Central memory CD8-positive, alpha-beta T cell (primary cell): ENCODE measurements around the gene OR2T35.
"Not testable (repeated sequence)": the region's sequence is repeated elsewhere in the genome, so short reads cannot be mapped to it uniquely, and the experiment has no call there.

ENCODE experiments used
- ATAC-seq: fragments of 150-1000 bp; cut with Tn5 transposase; replicated peaks from 2 replicates; pipeline ENCODE4 v1.10.0; 2022; ENCODE audit warnings: mild to moderate bottlenecking, moderate FRiP score, moderate number of reproducible peaks; ENCODE audit not compliant: poor library complexity, severe bottlenecking; ENCODE audit errors: extremely low read depth
- DNase-seq, 2 donors: peaks; one replicate each; pipeline ENCODE4 v3.0.0; 2021; ENCODE audit warnings: low spot score in 2 of 2
- H3K27ac Mint-ChIP-seq: one replicate; pipeline ENCODE4 v1.8.0; 2022; ENCODE audit warnings: low read depth, mild to moderate bottlenecking, moderate library complexity, mixed read lengths
- H3K27me3 Mint-ChIP-seq: one replicate; pipeline ENCODE4 v1.8.0; 2022; ENCODE audit warnings: mixed read lengths
- H3K36me3 Mint-ChIP-seq: one replicate; pipeline ENCODE4 v1.8.0; 2022; ENCODE audit warnings: mild to moderate bottlenecking, moderate library complexity, mixed read lengths; ENCODE audit not compliant: insufficient read depth
- H3K4me1 Mint-ChIP-seq: one replicate; pipeline ENCODE4 v1.8.0; 2022; ENCODE audit warnings: mixed read lengths
- H3K4me3 Mint-ChIP-seq: one replicate; pipeline ENCODE4 v1.8.0; 2022; ENCODE audit warnings: mild to moderate bottlenecking, moderate library complexity, mixed read lengths
- H3K9me3 Mint-ChIP-seq: one replicate; pipeline ENCODE4 v1.8.0; 2022; ENCODE audit warnings: mixed read lengths

The OR2T35 gene

GRCh38 chr1:248641583-248641982 is 3.5 kb downstream of the OR2T35 start:
- H3K9me3 Mint-ChIP-seq, DNase-seq, H3K27me3 Mint-ChIP-seq, H3K4me3 Mint-ChIP-seq, ATAC-seq, H3K27ac Mint-ChIP-seq, H3K36me3 Mint-ChIP-seq, H3K4me1 Mint-ChIP-seq: not testable (repeated sequence)

DNA sequence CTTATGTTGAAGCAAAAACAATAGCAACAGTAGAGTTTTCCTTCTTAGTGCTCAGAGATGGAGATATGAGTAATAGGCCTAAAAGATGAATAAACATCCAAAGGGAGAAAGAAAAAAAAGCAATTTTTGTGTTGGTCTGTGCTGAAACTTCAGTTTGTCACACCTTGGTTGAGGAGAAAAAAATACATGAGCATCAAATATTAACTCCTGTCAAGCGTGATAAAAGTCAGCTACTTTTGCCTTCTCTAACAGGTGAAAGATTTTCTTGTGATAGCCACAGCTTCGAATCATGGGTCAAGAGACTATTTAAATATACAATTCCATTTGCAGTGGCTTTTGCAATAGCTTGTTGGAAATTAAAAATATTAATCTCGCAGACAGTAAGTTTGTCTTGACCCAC is 4.2 kb downstream of the OR2T35 start:
- not testable (repeated sequence) for H3K27me3 Mint-ChIP-seq, H3K4me1 Mint-ChIP-seq, H3K4me3 Mint-ChIP-seq, H3K36me3 Mint-ChIP-seq, ATAC-seq, H3K27ac Mint-ChIP-seq, DNase-seq, H3K9me3 Mint-ChIP-seq

DNA sequence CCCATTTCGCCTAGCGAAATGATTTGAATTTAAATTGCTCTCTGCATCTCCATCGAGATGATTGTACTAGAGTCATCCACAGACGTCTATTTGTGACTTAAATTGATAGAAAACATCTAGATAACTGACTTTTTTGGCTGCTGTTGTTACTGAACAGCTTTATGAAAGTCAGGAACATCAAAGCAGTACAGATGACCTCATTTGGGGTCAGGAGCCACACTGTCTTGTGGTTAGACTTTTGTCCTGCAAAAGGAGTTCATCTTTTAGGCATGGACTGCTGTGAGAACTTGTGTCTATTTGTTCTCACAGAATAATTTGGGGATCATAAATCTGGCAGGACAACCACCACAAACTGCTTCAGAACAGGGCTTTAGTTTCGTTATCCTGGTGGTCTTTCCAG is 5.4 kb downstream of the OR2T35 start:
- not testable (repeated sequence) for DNase-seq, H3K27ac Mint-ChIP-seq, ATAC-seq, H3K9me3 Mint-ChIP-seq, H3K4me1 Mint-ChIP-seq, H3K36me3 Mint-ChIP-seq, H3K4me3 Mint-ChIP-seq, H3K27me3 Mint-ChIP-seq

- DNase-seq, H3K4me1 Mint-ChIP-seq, H3K36me3 Mint-ChIP-seq, ATAC-seq, H3K9me3 Mint-ChIP-seq, H3K27me3 Mint-ChIP-seq, H3K27ac Mint-ChIP-seq, H3K4me3 Mint-ChIP-seq: not testable (repeated sequence)
These were observed 8.5 kb downstream of the OR2T35 start for GRCh38 chr1:248636612-248637011.

DNA sequence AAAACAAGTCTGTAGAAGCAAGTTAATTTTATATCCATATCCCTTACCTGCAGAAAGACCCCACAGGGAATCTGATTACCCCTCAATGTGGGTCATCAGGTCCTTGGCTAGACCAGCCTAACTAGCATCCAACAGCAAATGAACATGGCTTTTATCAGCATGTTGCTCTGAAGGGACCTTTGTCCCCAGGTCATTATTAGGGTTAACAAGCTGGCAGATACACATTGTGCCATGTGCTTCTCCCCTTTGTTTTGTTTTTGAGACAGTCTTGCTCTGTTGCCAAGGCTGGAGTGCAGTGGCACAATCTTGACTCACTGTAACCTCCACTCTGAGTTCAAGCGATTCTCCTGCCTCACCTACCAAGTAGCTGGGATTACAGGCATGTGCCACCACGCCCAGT is 10.1 kb downstream of the OR2T35 start, which contains the start of gene OR2T11:
Gene OR2T11, minus strand, starts transcription at position 101 of the 400 bp plus-strand sequence. CDS start 7,963 bp downstream, outside the sequence.
- H3K27me3 Mint-ChIP-seq = peaks cover 12% of the 10 kb centered on the region
- not testable (repeated sequence) for H3K27ac Mint-ChIP-seq, ATAC-seq, H3K9me3 Mint-ChIP-seq, H3K4me3 Mint-ChIP-seq, DNase-seq, H3K4me1 Mint-ChIP-seq, H3K36me3 Mint-ChIP-seq

DNA sequence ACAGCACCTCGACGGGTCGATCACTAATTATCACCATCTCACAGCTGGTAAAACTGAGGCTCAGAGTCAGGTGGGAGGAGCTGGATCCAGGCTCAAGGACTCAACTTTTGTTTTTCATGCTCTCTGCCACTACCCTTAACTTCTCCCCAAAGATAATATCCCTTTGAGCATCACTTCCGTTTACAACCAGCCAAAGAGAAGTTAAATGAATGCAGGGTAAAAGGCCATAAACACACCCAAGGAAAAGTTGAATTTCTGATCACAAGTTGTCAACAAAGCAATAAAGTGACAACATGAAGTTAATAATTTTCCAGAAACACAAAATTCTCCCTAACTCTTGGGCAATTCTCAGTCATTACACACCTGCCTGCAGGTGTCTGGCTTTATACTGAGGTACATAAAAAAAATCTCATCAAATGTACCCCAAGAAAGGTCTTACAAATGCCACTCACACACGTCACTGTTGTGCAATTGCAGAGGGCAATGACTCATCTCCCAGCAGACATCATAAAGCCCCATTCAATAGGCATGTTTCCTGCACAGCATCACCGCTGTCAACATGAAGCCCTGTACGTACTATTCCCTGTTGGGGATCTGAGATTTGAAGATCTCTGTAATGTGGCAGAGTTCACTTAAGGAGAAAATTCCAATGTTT is 13.6 kb downstream of the OR2T35 start:
- no peak overlapping the region for H3K27ac Mint-ChIP-seq
- H3K9me3 Mint-ChIP-seq = no peaks in the 10 kb centered on the region
- H3K36me3 Mint-ChIP-seq = no peaks in the 10 kb centered on the region
- no peaks in the 10 kb centered on the region for H3K4me1 Mint-ChIP-seq
- ATAC-seq (no peak), DNase-seq (no peak)
- H3K4me3 Mint-ChIP-seq = no peak overlapping the region
- peaks cover 21% of the 10 kb centered on the region for H3K27me3 Mint-ChIP-seq

- Mint-ChIP-seq H3K4me3 (no peak overlapping the region), H3K27ac (no peak overlapping the region), H3K9me3 (no peaks in the 10 kb centered on the region), H3K36me3 (no peaks in the 10 kb centered on the region), H3K4me1 (no peaks in the 10 kb centered on the region), H3K27me3 (peaks cover 21% of the 10 kb centered on the region)
- DNase-seq (no peak), ATAC-seq (no peak)
These were observed 14.5 kb downstream of the OR2T35 start for GRCh38 chr1:248630551-248630950.

DNA sequence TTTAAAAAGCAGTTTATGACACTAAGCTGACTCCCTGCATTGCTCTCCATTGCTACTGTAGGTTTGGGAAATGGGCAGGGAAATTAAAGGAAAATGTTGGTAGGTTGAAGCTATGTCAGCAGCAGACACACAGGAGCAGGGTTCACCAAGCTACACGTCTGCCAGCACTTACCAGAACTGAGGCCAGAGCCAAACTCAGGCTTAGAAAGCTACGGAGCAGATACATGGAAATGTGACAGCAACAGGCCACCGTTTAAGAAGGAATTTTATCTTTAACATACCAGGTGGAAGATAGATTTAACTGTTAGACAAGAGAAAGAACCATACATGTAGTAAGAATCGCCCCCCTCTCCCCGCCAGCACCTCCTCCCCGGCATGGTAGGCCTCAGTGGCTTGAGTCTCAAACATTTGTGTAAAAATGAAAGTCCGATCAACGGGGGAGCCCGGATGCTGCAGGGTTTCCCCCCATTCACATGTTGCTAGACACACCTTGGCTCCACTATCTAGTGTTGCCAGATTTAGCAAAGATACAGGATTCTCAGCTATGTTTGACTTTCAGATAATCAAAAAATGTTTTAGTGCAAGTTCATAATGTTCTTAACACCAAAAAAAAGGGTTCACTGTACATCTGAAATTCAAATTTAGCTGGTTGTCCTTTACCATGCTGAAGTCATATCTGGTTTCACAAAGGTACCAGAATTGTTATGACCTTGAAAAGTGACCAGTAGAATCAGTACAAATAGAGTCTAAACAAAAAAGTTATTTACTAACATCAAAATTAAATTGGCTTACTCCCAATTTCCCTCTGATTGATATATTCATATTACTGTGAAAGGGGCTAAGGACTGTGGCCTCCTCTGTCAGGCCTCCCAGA is 16.9 kb downstream of the OR2T35 start:
- H3K27me3 Mint-ChIP-seq = peaks cover 21% of the 10 kb centered on the region
- H3K36me3 Mint-ChIP-seq = no peaks in the 10 kb centered on the region
- no peak overlapping the region for H3K4me3 Mint-ChIP-seq
- no peak for DNase-seq
- no peak for ATAC-seq
- no peaks in the 10 kb centered on the region for H3K9me3 Mint-ChIP-seq
- H3K27ac Mint-ChIP-seq = no peak overlapping the region
- no peaks in the 10 kb centered on the region for H3K4me1 Mint-ChIP-seq

DNA sequence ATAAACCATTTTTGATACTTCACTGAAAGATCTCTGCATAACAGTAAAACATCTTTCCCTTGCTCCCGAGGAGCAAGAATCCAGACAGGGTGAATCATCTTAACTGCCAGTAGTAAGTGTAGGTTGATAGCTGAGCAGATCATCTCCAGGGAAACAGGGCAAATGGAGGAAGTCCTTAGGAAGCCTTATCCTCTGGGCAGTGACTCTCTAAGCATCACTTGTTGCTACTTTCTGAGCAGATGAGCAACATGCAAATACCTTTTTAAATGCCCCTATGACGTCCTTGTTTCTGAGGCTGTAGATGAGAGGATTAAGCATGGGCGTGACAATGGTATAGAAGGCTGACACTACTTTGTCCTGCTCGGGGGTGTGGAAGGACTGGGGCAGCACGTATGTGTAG is 19.1 kb downstream of the OR2T35 start:
- no peaks in the 10 kb centered on the region for H3K4me1 Mint-ChIP-seq
- no peak overlapping the region for H3K4me3 Mint-ChIP-seq

GRCh38 chr1:248625166-248625565 is 19.9 kb downstream of the OR2T35 start:
- Mint-ChIP-seq H3K27me3 (peaks cover 11% of the 10 kb centered on the region), H3K4me1 (no peaks in the 10 kb centered on the region), H3K4me3 (no peak overlapping the region), H3K27ac (no peak overlapping the region), H3K9me3 (no peaks in the 10 kb centered on the region), H3K36me3 (no peaks in the 10 kb centered on the region)
- DNase-seq (no peak), ATAC-seq (no peak)

More for the DNA sequence above, 19.1 kb downstream of the OR2T35 start:
- DNase-seq = no peak
- Mint-ChIP-seq H3K27ac (no peak overlapping the region), H3K36me3 (no peaks in the 10 kb centered on the region), H3K9me3 (no peaks in the 10 kb centered on the region), H3K27me3 (peaks cover 18% of the 10 kb centered on the region)
- no peak for ATAC-seq

- Mint-ChIP-seq H3K4me1 (no peaks in the 10 kb centered on the region), H3K36me3 (no peaks in the 10 kb centered on the region), H3K27me3 (no peaks in the 10 kb centered on the region), H3K9me3 (no peaks in the 10 kb centered on the region), H3K27ac (no peak overlapping the region), H3K4me3 (no peak overlapping the region)
- no peak for ATAC-seq
- DNase-seq = no peak
These were observed 22.5 kb downstream of the OR2T35 start for GRCh38 chr1:248622570-248623001.

DNA sequence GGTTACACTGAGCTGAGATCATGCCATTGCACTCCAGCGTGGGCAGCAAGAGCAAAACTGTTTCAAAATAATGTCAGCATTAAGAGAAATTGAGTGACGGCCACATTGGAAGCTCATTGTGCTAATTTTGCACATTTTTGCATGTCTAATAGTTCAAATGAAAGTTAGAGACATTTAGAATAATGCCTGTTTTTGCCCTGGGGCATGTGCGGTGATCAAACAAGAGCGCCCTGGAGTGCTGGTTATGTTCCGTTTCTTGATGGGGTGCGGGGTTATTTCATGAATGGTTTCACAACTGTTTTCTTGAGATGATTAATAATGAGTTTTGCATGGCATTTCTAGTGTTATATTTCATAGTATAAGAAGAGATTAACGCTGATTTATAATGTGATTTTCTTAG is 23.3 kb downstream of the OR2T35 start:
- DNase-seq = no peak
- Mint-ChIP-seq H3K36me3 (no peaks in the 10 kb centered on the region), H3K4me3 (no peak overlapping the region), H3K27ac (no peak overlapping the region), H3K9me3 (no peaks in the 10 kb centered on the region), H3K4me1 (no peaks in the 10 kb centered on the region), H3K27me3 (no peaks in the 10 kb centered on the region)
- no peak for ATAC-seq

- DNase-seq (no peak), ATAC-seq (no peak)
- H3K36me3 Mint-ChIP-seq = no peaks in the 10 kb centered on the region
- no peak overlapping the region for H3K27ac Mint-ChIP-seq
- H3K4me3 Mint-ChIP-seq = no peak overlapping the region
- H3K9me3 Mint-ChIP-seq = no peaks in the 10 kb centered on the region
- peaks cover 15% of the 10 kb centered on the region for H3K27me3 Mint-ChIP-seq
- no peaks in the 10 kb centered on the region for H3K4me1 Mint-ChIP-seq
These were observed 26.2 kb downstream of the OR2T35 start for GRCh38 chr1:248618878-248619277.
